ENCODE results near the gene TLX3.

DNA sequence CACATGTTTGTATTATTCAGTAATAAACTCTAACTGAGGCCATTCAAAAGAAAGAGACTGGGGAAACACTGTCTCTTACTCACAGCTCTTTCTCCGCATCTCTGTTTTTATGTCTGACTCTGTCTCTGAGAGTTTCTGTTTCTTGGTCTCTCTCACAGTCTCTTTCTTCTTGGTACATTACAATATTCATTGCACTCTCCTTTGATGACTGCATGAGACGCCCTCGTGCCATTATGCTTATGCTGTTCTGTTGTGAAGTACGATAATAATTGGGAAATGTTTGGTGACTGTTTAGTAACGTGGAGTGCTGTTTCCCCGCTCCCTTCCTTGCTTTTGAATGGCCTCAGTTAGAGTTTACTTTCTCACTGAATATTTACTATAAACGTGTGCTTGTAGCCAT, 25.3 kb upstream of the TLX3 start:
- TF ChIP-seq CTCF (conservative IDR thresholded peaks at IDR 0.05) (no peak), EZH2 (IDR thresholded peaks at IDR 0.05; ENCODE audit: low read depth) (no peak)
